ENCODE measurements around the gene CDK6.
"Not testable (repeated sequence)": the region's sequence is repeated elsewhere in the genome, so short reads cannot be mapped to it uniquely, and the experiment has no call there.

CDK6 gene

GRCh38 chr7:92755680-92756079 lies 80.7 kb downstream of the CDK6 start:
- no peak for DNase-seq

DNA sequence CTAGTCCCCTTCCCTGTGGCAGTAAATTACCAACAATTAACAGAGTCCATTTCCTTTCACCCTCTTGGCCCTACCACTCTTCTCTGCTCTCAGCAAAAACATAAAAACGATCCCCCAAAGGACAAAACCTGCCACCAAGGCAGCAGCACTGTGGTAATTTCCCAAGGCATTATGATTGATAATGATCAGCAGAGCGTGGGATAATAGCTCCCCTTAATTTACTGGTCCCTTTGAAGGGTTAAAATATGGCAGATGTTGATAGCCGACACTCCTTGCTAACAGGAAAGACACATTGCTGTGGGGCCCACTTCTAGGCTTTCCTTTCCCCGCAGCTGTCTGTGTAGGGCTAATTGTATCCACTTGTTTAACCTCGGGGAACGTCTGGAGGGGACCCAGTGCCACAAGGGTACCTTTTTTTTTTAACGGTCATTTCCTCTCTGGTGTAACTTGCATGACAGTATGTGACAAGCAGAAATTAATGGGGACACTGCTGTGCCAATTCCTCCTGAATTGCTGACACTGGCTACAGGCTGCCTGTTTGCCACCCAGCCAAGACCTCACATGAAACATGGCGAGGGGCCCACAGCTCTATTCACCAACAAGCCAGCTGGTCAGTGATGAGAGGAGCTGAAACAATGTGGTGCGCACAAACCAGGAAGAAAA lies 81.3 kb downstream of the CDK6 start:
- DNase-seq: no peak

GRCh38 chr7:92753614-92754013 lies 82.8 kb downstream of the CDK6 start:
- no peak for DNase-seq

GRCh38 chr7:92751902-92752901 lies 84.2 kb downstream of the CDK6 start:
- no peak for DNase-seq

GRCh38 chr7:92750946-92751345 lies 85.4 kb downstream of the CDK6 start:
- no peak for DNase-seq

- no peak for DNase-seq
These were observed 85.9 kb downstream of the CDK6 start for GRCh38 chr7:92750447-92750839.

DNA sequence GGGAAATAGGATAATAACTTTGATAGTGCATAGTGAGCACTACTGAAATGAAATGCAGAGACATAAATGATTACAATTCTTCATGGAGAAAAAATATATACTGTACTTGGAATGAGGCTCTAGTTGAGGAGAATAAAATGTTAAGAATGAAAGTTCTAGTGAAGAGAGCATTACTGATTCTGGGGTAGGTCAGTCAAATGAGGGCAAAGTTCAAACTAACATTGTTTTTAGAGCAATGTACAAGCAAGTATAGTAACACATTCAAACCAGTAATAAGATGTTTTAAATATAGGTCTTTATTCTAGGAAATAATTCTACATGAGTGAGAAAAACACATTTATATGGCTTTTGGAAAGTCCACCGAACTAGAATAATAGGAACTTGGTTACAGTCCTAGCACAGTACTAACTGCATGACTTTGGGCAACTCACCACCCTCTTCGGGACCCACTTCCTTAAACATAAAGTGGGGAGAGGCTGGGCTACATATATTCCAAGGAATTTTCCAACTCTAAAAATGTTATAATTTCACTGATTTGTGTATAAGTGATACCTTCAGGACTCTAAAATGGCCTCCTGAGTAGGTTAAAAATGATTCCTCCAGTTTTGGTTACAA lies 86.4 kb downstream of the CDK6 start:
- DNase-seq: no peak

DNA sequence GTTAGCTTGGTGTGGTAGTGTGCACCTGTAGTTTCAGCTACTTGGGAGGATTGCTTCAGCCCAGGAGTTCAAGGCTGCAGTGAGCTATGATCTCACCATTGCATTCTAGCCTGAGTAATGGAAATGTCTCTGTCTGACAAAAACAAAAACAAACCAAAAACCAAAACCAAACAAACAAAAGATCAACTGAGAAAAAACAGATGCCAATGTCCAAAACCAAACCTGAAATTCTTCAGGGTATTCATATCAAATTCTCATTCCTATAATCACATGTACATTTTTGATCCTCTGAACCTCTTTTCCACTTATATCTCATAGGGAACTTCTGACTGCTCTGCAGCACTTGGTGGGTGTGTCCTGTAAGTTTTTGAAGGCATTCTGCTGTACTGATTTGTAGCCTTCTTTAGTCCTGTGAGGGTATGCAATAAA lies 87.0 kb downstream of the CDK6 start:
- no peak for DNase-seq

DNA sequence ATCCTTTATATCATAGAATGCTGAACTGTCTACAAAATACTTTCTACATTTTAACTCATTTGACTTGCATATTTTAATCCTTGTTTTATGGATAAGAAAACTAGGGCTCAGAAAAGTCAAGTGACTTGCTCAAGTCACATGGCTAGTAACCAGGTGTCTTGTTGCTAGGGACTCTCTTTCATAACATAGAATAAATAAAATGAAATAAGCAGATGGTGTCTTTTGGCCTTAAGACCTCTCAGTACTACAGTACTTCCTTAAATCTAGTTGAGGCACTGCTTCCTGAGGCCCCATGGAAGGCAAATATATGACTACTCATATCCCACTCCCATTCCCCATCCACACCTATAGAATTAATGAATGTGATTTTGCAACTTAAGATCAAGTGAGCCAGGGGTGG lies 87.9 kb downstream of the CDK6 start:
- no peak for DNase-seq

DNA sequence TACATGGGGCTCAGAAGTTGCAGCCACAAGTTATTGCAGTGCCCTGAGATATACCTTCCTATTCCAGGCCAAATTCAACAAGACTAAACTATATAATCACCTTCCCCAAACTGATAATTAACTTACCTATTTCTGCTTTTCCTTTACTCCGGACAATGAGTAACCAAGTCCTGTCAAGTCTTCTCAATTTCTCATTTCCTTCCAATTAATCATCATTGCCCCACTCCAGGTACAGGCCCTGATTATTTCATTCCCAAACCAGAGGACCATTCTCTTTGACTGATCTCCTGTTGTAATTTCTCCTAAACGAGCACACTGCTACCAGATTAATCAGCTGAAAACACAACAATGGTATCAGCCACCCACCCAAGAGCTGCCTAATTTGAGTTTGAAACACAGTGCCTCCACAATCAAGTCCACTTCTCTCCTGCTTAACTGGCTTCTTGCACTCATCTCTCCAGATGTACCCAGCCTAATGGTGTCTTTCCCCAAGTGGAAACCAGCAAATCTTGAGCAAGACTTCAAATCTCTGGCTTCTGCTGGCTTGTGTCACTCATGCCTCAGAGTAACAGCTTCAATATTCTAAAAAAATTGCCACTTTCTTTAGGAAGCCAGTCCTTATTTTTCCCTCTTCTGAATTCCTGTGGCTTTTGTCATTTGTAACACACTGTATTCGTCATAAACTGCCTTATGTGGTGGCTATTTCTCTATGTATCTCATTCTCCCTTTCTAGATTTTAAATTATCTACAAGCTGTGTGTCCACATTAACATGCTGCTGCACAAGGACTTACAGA lies 89.1 kb downstream of the CDK6 start:
- DNase-seq: no peak

DNA sequence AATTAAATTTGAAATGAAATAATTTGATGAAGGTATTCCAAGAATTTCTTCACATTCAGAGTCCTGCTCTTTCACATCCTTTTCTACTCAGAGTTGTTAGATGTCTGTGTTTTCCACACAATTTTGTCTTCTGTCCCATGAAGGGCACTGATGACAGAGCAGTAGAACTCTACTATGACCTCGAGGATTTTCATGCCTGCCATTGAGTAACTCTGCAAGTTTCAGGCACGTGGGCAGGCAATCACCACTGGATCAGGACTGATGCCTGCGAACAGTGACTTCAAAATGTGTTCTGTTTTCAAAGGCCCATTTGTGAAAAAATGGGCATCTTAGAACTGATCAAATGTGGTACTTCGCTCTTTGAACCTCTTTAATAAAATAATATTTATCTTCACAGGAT lies 91.1 kb downstream of the CDK6 start:
- DNase-seq: no peak

- not testable (repeated sequence) for DNase-seq
These were observed 92.2 kb downstream of the CDK6 start for GRCh38 chr7:92744180-92744579.

DNA sequence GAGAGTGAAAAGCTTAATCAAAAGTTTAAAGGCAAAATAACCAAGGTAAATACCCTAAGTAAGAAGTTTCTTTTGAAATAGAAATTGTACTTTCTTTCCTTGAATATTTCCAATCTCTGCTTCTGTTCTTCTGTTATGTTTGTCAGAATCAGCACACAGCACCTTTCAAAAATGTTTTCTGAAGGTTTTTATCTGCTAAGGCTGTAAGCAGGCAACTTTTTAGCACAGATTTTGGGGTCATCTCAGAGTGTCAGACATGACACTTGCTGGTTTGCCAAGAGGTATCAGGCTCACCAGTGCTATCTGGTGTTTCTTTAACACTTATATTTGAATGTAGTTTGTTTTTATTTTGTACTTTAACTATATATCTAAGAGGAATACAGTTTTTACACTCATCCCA lies 94.2 kb downstream of the CDK6 start:
- DNase-seq: no peak

DNA sequence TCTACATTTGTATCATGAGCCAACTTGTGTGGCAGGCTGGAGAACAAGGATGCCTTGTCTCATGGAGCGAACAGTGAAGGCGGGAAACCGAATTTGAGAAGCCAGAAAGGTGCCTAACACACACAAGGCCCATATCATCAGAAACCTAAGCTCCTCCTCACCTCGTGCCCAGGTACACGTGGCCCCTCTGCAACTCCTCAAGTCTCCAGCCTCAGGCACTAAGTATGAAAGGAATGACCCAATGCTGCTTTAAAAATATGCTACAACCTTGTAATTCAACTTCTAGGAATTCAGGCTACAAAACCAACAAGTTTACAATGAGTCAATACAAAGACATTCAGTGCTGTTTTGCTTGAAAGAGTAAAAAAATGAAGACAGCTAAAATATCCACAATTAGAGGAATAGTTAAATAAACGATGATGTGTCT lies 95.7 kb downstream of the CDK6 start:
- DNase-seq: no peak

DNA sequence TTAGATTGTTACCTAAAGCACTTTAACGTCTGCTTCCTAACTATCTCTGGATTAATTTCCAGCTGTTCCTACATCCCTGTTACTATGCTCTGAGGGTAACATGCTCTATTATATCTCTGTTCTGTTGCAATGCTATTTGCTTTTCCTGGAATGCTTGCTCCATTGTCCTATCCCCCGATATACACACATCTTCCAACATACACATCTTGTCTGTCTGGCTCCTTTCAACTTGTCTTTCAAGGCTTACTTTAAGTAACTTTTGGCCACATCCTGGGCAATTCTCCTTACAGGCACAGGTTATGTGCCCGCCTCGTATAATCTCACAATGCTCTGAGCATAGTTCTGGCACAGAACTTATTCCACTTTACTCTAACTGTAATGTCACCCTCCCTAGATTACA lies 96.2 kb downstream of the CDK6 start:
- DNase-seq: no peak

DNA sequence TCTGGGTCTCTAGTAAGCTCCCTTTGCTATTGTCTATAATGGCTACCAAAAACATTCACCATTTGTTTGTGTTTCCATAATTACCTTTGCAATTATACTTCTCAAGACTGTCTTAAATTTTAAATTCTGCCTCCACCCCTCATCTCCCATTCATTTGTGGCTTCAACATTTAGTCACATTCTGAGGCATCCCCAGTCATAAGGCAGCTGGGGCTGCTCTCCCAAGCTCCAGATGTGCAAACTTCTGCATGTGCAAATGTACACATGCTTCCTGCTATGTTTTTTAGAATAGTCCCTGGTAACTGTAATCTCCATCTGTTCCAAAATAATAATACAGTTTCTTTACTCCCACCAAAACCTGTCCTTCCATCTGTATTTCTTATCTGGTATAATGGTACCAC lies 97.3 kb downstream of the CDK6 start:
- no peak for DNase-seq

- no peak for DNase-seq
These were observed 98.7 kb downstream of the CDK6 start for GRCh38 chr7:92737706-92738105.

DNA sequence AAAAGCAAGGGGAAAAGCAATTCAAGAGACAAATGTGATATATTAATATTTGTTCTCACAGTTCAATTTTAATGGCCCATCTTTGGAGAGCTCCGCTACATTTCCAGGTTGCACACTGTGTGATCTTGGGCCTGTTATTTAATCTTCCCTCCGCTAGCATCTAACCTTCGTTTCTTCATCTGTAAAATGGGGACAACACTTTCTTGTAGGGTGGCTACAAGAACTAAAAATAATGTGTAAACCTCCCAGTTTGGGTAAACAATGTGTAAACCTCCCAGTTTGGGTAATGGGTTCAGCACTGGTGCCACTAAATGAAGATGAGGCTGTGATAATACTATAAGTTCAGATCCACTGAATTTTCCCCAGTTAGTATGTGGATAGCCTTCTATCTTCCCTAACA lies 99.5 kb downstream of the CDK6 start:
- no peak for DNase-seq

- no peak for DNase-seq
These were observed 100.7 kb downstream of the CDK6 start for GRCh38 chr7:92735707-92736106.

GRCh38 chr7:92732316-92733036 lies 103.9 kb downstream of the CDK6 start:
- DNase-seq: no peak

GRCh38 chr7:92731335-92732063 lies 104.9 kb downstream of the CDK6 start:
- DNase-seq: no peak

Measured in CD4-positive, alpha-beta T cell treated with Interleukin-17A for 4 hours (primary cell).